Activated naive CD8-positive, alpha-beta T cell treated with anti-CD3 and anti-CD28 coated beads, Interleukin-2, amount 50 U/mL, for 16 hours (primary cell): Measurements from ENCODE around the gene HAPLN2.
A peak's percentile ranks its signal among the peaks of the same experiment; 100 is the strongest.
"Not testable (repeated sequence)": the region's sequence is repeated elsewhere in the genome, so short reads cannot be mapped to it uniquely, and the experiment has no call there.

Experiments used
- DNase-seq: peaks from one replicate; pipeline ENCODE4 v3.0.0-alpha.2; 2020; ENCODE audit warnings: low read depth, low spot score

Gene HAPLN2

GRCh38 chr1:156618853-156619581 is at the start of gene HAPLN2:
Gene HAPLN2, plus strand, starts transcription at chr1:156619415. Its CDS starts 4,076 bp downstream, at chr1:156623491.
- DNase-seq = no peak

- DNase-seq = no peak
Observed at GRCh38 chr1:156571261-156571852, 47.9 kb upstream of the HAPLN2 start.

GRCh38 chr1:156571919-156572662 is 47.1 kb upstream of the HAPLN2 start, which contains the start of gene IQGAP3:
Gene IQGAP3, minus strand, starts transcription at chr1:156572565. Its CDS starts 36 bp downstream, at chr1:156572529.
- DNase-seq = peak; percentile 61

DNA sequence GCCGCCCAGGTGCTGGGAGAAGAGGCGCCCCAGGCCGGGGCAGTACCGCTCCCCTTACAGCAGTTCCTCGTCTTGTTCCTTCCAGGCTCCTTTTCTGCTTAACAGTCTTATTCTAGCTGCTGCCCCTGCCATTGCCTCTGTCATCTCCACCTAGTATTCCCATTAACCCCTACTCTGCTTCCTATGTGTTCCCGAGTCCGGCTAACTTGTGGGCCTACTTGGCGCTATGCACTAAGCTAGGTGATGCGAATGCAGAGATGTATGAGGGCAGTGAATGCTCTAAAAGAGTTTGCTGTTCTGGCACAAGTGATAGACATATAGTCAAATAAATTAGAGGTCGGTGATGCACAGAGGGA is 46.6 kb upstream of the HAPLN2 start:
- no peak for DNase-seq

- DNase-seq = no peak
Observed at GRCh38 chr1:156574039-156574633, 45.1 kb upstream of the HAPLN2 start.

DNA sequence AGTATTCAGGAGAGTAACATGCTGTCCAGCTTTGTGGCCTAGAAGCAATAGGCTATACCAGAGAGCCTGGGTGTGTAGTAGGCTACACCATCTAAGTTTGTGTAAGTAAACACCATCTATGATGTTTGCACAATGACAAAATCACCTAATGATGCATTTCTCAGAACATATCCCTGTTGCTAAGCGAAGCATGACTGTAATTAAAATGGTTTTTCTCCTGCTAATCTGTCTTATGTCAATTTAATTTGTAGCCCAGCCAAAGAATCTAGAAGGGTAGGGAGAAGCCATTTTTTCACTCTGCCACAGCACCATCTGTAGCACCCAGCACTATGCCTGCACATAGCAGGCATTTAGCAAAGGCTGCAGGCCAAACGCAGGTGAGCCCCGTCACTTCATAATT is 41.7 kb upstream of the HAPLN2 start:
- no peak for DNase-seq

GRCh38 chr1:156578055-156578454 is 41.2 kb upstream of the HAPLN2 start:
- no peak for DNase-seq

- no peak for DNase-seq
Observed at GRCh38 chr1:156579472-156579871, 39.7 kb upstream of the HAPLN2 start, which contains the start of gene TTC24. Gene TTC24, plus strand, starts transcription at chr1:156579723. Its CDS starts 1,642 bp downstream, at chr1:156581365.

GRCh38 chr1:156581661-156582387 is 37.4 kb upstream of the HAPLN2 start:
- peak; percentile 42 for DNase-seq

GRCh38 chr1:156582388-156583017 is 36.7 kb upstream of the HAPLN2 start:
- no peak for DNase-seq

- DNase-seq = peak; percentile 49
Observed at GRCh38 chr1:156583821-156584622, 35.2 kb upstream of the HAPLN2 start.

DNA sequence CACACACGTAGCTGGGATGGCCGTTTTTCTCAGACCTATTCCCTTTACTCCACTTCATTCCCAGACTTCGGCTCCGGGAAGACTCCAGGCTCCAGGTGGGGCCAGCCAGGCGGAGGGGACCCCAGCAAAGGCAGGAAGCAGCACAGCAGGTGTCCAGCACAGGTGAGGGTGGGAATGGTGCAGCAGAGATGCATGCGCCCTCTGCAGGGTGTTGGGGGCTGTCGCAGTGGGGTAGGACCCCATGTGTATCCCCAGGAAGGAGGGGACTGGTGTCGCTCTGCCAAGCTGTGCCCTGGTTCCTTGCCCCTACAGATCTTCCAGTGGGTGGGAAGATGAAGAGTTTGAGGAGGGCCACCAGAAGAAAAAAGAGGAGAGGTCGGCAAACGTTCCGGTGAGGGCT is 34.4 kb upstream of the HAPLN2 start:
- no peak for DNase-seq

- DNase-seq = no peak
Observed at GRCh38 chr1:156586323-156586722, 32.9 kb upstream of the HAPLN2 start.

DNA sequence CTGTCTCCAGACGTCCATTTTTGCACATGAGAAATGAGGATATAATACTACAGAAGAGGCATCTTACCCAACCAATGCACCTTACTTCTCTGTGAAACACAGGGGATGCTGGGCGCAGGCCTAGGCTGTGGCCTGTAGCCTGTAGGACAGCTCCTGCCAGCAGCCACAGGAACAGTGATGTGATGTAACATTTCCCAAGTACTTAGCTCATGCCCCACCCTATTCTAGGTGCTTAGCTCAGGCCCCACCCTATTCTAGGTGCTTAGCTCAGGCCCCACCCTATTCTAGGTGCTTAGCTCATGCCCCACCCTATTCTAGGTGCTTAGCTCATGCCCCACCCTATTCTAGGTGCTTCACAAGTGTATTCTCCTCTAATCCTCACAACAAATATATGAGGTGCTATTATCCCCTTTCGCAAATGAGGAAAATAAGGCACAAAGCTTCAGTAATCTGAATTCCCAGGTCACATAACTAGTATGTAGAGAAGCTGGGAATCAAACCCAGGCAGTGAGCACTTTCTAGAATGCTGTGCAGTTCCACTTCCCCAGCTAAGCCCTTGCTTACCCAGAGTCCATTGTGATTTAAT is 32.2 kb upstream of the HAPLN2 start:
- no peak for DNase-seq

- DNase-seq = not testable (repeated sequence)
Observed at GRCh38 chr1:156587927-156588326, 31.3 kb upstream of the HAPLN2 start.

GRCh38 chr1:156589546-156589945 is 29.7 kb upstream of the HAPLN2 start:
- no peak for DNase-seq

GRCh38 chr1:156590326-156591180 is 28.7 kb upstream of the HAPLN2 start:
- no peak for DNase-seq

DNA sequence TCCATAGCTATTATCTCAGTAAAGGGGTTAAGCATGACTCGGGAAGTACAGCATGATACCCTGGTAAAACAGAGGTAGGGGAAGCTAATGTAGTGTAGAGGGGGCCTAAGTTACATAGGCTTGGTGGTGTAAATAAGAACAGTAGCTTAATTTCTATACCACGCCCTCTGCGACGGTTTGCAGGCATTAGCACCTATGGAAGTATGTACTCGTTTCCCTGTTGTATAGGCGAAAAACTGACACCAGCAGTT is 28.1 kb upstream of the HAPLN2 start:
- DNase-seq = no peak
